Endothelial cell of umbilical vein (primary cell): ENCODE results near the gene HOXC13. TPM values are rescaled to one million over a fixed set of nuclear protein-coding genes. Genes with fewer than 3 reads are reported as not detected.

Source experiments
- BruUV-seq: library from RNA; stranded (reverse); fragments of 400-500 nt; replicated peaks from 2 replicates; lab custom pipeline; 2021; lab: Mats Ljungman, UMichigan
- CTCF ChIA-PET: fragments of 300-600, 350-600 bp; sonication (Branson Sonifier 250); formaldehyde crosslinking; loops from one replicate; lab custom pipeline; 2021; ENCODE audit warnings: antibody characterized with exemption, inconsistent platforms; lab: Charles Lee
- POLR2A ChIA-PET: fragments of 300-600, 350-600 bp; sonication (Branson Sonifier 250); formaldehyde crosslinking; loops from one replicate; lab custom pipeline; 2021; ENCODE audit warnings: antibody characterized with exemption, inconsistent platforms; lab: Charles Lee
- DNase-seq: peaks from one replicate; pipeline ENCODE4 v3.0.0-alpha.2; 2011; ENCODE audit warnings: low read depth, low spot score
- FAIRE-seq: peaks from 2 replicates; lab custom pipeline; 2011; peaks lifted over from hg19 to GRCh38; lab: Jason Lieb, UNC
- H2AFZ ChIP-seq: 2 replicates; pipeline ENCODE4 v1.6.0; 2012; ENCODE audit warnings: low read depth, low read length, control low read depth, inconsistent platforms
- H3K27ac ChIP-seq: 2 replicates; pipeline ENCODE4 v1.5.1; 2011; ENCODE audit warnings: low read depth, mild to moderate bottlenecking, control low read depth, low read length, moderate library complexity; ENCODE audit not compliant: insufficient read depth
- H3K27me3 ChIP-seq, 2 experiments: 2 replicates each; pipeline versions ENCODE4 v1.6.0 to v1.6.1; 2011; ENCODE audit warnings: low read length in 2 of 2, mixed read lengths in 1 of 2; ENCODE audit not compliant: control insufficient read depth in 2 of 2, insufficient read depth in 2 of 2
- H3K36me3 ChIP-seq, 2 experiments: 2 replicates in 1 of 2; 3 replicates in 1 of 2; pipeline ENCODE4 v1.5.1; 2011; ENCODE audit warnings: low read length in 2 of 2, mild to moderate bottlenecking in 1 of 2, moderate library complexity in 1 of 2; ENCODE audit not compliant: control insufficient read depth in 2 of 2, insufficient read depth in 2 of 2; ENCODE audit errors: extremely low read depth in 1 of 2
- H3K4me1 ChIP-seq: 3 replicates; pipeline ENCODE4 v1.5.1; 2011; ENCODE audit warnings: mild to moderate bottlenecking, low read length; ENCODE audit not compliant: control insufficient read depth, insufficient read depth; ENCODE audit errors: extremely low read depth
- H3K4me2 ChIP-seq: 2 replicates; pipeline ENCODE4 v1.6.1; 2011; ENCODE audit warnings: low read length, control low read depth, mixed read lengths; ENCODE audit not compliant: insufficient read depth
- H3K4me3 ChIP-seq, 3 experiments: fragments of 200-600 bp in 1 of 3; sonication (generic), shearing (Covaris generic) in 1 of 3; replicated peaks in 1 of 3; 2 replicates each; pipeline ENCODE4 v1.5.1; 2011 to 2016; ENCODE audit warnings: control low read depth in 3 of 3, low read length in 3 of 3, mild to moderate bottlenecking in 2 of 3, inconsistent platforms in 1 of 3, low read depth in 1 of 3, moderate library complexity in 1 of 3; ENCODE audit not compliant: insufficient read depth in 1 of 3
- H3K79me2 ChIP-seq: 2 replicates; pipeline ENCODE4 v1.6.0; 2012; ENCODE audit warnings: low read length, inconsistent platforms; ENCODE audit not compliant: control insufficient read depth, insufficient read depth
- H3K9ac ChIP-seq: replicated peaks from 2 replicates; pipeline ENCODE3; 2011; ENCODE audit warnings: low read length, control low read depth; ENCODE audit not compliant: insufficient read depth; ENCODE audit errors: extremely low read depth
- H3K9me1 ChIP-seq: replicated peaks from 3 replicates; pipeline ENCODE4 v1.6.0; 2011; ENCODE audit warnings: mild to moderate bottlenecking, low read length; ENCODE audit not compliant: control insufficient read depth, insufficient read depth; ENCODE audit errors: extremely low read depth
- H3K9me3 ChIP-seq: replicated peaks from 2 replicates; pipeline ENCODE4 v1.5.1; 2012; ENCODE audit warnings: low read length, inconsistent platforms; ENCODE audit not compliant: control insufficient read depth, insufficient read depth
- H4K20me1 ChIP-seq: replicated peaks from 2 replicates; pipeline ENCODE3; 2011; ENCODE audit warnings: mild to moderate bottlenecking, low read length; ENCODE audit not compliant: control insufficient read depth, insufficient read depth; ENCODE audit errors: extremely low read depth
- CTCF ChIP-seq, 2 donors: IDR thresholded peaks; 1 replicate in 1 of 2; 2 replicates in 1 of 2; pipeline ENCODE4 v1.5.1; 2011; ENCODE audit warnings: low read length in 2 of 2, mild to moderate bottlenecking in 2 of 2, moderate library complexity in 2 of 2, control low read depth in 1 of 2, inconsistent platforms in 1 of 2, low read depth in 1 of 2; ENCODE audit not compliant: insufficient read depth in 1 of 2; ENCODE audit errors: extremely low read depth in 1 of 2
- FOS ChIP-seq: IDR thresholded peaks from 2 replicates; pipeline ENCODE4 v1.6.1; 2011; ENCODE audit warnings: mild to moderate bottlenecking, low read length, moderate library complexity, borderline replicate concordance; ENCODE audit not compliant: insufficient read depth
- GATA2 ChIP-seq: IDR thresholded peaks from 2 replicates; pipeline ENCODE4 v1.7.0; 2011; ENCODE audit warnings: low read depth, mild to moderate bottlenecking, moderate library complexity, mixed read lengths, low read length; ENCODE audit not compliant: insufficient read length, insufficient read depth
- JUN ChIP-seq: IDR thresholded peaks from 2 replicates; pipeline ENCODE4 v1.6.1; 2011; ENCODE audit warnings: borderline replicate concordance, low read depth; ENCODE audit not compliant: insufficient read length, insufficient read depth
- MAX ChIP-seq: IDR thresholded peaks from 2 replicates; pipeline ENCODE4 v1.6.1; 2011; ENCODE audit not compliant: insufficient read depth, insufficient read length
- MYC ChIP-seq: IDR thresholded peaks from one replicate; pipeline ENCODE4 v1.6.1; 2011; ENCODE audit warnings: mild to moderate bottlenecking, low read depth, low read length
- POLR2A ChIP-seq: IDR thresholded peaks from 2 replicates; pipeline ENCODE4 v1.6.1; 2012; ENCODE audit warnings: low read depth, mild to moderate bottlenecking, control low read depth, low read length
- POLR2AphosphoS5 ChIP-seq: IDR thresholded peaks from 2 replicates; pipeline ENCODE4 v1.6.1; 2012; ENCODE audit warnings: low read depth, mild to moderate bottlenecking, control low read depth, low read length, moderate library complexity; ENCODE audit not compliant: insufficient read depth
- dilution Hi-C: fragments of 300-500 bp; cut with MboI; formaldehyde crosslinking; loops from one replicate; pipeline ENCODE4 v1.15.0; 2019; ENCODE audit warnings: low sequenced_read_pairs; ENCODE audit not compliant: extremely low pct_ligation_motif_present
- intact Hi-C: fragments of 100-400 bp; cut with micrococcal nuclease; formaldehyde crosslinking; loops from one replicate; pipeline ENCODE4 v1.10.0; 2022
- polyA plus RNA-seq, 4 experiments: library from polyadenylated mRNA; depleted of rRNA in 3 of 4; stranded (reverse) in 3 of 4; unstranded in 1 of 4; fragments of >200 nt; gene quantifications; 2 replicates each; pipeline versions ENCODE4 v1.2.1 to v1.2.3, GENCODE V29; 2011 to 2012; ENCODE audit warnings: missing spikeins in 1 of 4
- total RNA-seq: library from RNA; stranded (reverse); gene quantifications from 2 replicates; pipeline ENCODE4 v1.2.3, GENCODE V29; 2021

HOXC13 gene
- total and polyA plus RNA-seq, 2 donors (not counting 3 experiments of a cell fraction or from before 2014, with no cell fraction given): not detected

DNA sequence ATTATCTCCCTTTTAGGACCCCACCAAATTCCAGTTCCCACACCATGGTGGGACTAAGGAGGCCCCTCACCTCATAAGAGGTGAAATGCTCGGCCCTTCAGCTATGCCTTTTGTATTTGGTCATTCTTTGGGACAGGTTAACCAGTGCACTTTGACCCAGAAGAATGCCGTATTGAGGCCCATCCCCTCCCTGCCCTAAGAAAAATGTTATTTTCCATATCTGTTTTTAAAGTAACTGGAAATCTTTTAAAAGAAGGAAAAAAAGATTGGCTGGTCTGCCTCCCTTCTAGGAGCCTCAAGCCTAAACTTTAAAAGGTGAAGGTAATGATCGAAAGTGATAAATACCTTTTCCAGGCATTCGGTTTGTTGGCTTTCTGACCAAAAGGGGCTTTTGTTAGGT is 5.7 kb upstream of the HOXC13 start:
- Histone ChIP-seq H3K4me1 (no peaks in the 10 kb centered on the region), H3K9me1 (no peaks in the 10 kb centered on the region), H3K9ac (no peak overlapping the region), H4K20me1 (no peaks in the 10 kb centered on the region), H3K4me3 (no peak overlapping the region), H2AFZ (no peak overlapping the region), H3K9me3 (no peaks in the 10 kb centered on the region), H3K79me2 (no peaks in the 10 kb centered on the region), H3K27me3 (peaks cover 92 to 100% of the 10 kb centered on the region in 2 experiments), H3K36me3 (no peaks in the 10 kb centered on the region), H3K27ac (no peak overlapping the region), H3K4me2 (no peak overlapping the region)
- BruUV-seq: no TSS peak
- DNase-seq (no peak), FAIRE-seq (no peak)
- CTCF ChIA-PET: no interaction called here
- no peak for TF ChIP-seq POLR2A
- no peak for TF ChIP-seq JUN
- no peak for TF ChIP-seq MAX
- TF ChIP-seq MYC: no peak
- TF ChIP-seq CTCF (IDR thresholded peaks at IDR 0.05; ENCODE audit: extremely low read depth in 1 of 2, insufficient read depth in 1 of 2, low read depth in 1 of 2, low read length in 2 of 2): no peak
- TF ChIP-seq GATA2: no peak
- TF ChIP-seq FOS: no peak
- TF ChIP-seq POLR2AphosphoS5: no peak
- dilution Hi-C loops: no loop called here
- POLR2A ChIA-PET: no interaction called here
- intact Hi-C loops: no loop called here
